ENCODE data around the gene TMEM114.

The TMEM114 gene

GRCh38 chr16:8611886-8612600, 21.7 kb upstream of the TMEM114 start:
- DNase-seq (ENCODE audit: low read depth in 2 of 2): no peak

- no peak for DNase-seq (ENCODE audit: low read depth in 2 of 2)
Observed at GRCh38 chr16:8611122-8611521, 20.8 kb upstream of the TMEM114 start.

GRCh38 chr16:8607214-8607613, 16.9 kb upstream of the TMEM114 start:
- DNase-seq (ENCODE audit: low read depth in 2 of 2): no peak

- no peak for DNase-seq (ENCODE audit: low read depth in 2 of 2)
Observed at GRCh38 chr16:8605554-8605953, 15.2 kb upstream of the TMEM114 start.

GRCh38 chr16:8600144-8600775, 9.9 kb upstream of the TMEM114 start:
- DNase-seq (ENCODE audit: low read depth in 2 of 2): no peak

GRCh38 chr16:8596581-8596980, 6.3 kb upstream of the TMEM114 start:
- no peak for DNase-seq (ENCODE audit: low read depth in 2 of 2)

GRCh38 chr16:8595783-8596182, 5.5 kb upstream of the TMEM114 start:
- DNase-seq (ENCODE audit: low read depth in 2 of 2): no peak

GRCh38 chr16:8594149-8594666, 3.9 kb upstream of the TMEM114 start:
- no peak for DNase-seq (ENCODE audit: low read depth in 2 of 2)

- no peak for DNase-seq (ENCODE audit: low read depth in 2 of 2)
Observed at GRCh38 chr16:8591451-8591850, 1.1 kb upstream of the TMEM114 start.

GRCh38 chr16:8590811-8591210, 500 bp upstream of the TMEM114 start:
- no peak for DNase-seq (ENCODE audit: low read depth in 2 of 2)

GRCh38 chr16:8589057-8589899, 1.0 kb downstream of the TMEM114 start:
- DNase-seq (ENCODE audit: low read depth in 2 of 2): no peak

- DNase-seq (ENCODE audit: low read depth in 2 of 2): no peak
Observed at GRCh38 chr16:8588682-8589056, 1.6 kb downstream of the TMEM114 start.

GRCh38 chr16:8587065-8587464, 3.2 kb downstream of the TMEM114 start:
- DNase-seq (ENCODE audit: low read depth in 2 of 2): no peak

- DNase-seq (ENCODE audit: low read depth in 2 of 2): no peak
Observed at GRCh38 chr16:8585857-8586256, 4.5 kb downstream of the TMEM114 start.

- no peak for DNase-seq (ENCODE audit: low read depth in 2 of 2)
Observed at GRCh38 chr16:8585041-8585440, 5.3 kb downstream of the TMEM114 start.

GRCh38 chr16:8583732-8584131, 6.6 kb downstream of the TMEM114 start:
- DNase-seq (ENCODE audit: low read depth in 2 of 2): no peak

GRCh38 chr16:8583199-8583598, 7.1 kb downstream of the TMEM114 start:
- DNase-seq (ENCODE audit: low read depth in 2 of 2): no peak

- no peak for DNase-seq (ENCODE audit: low read depth in 2 of 2)
Observed at GRCh38 chr16:8581831-8582580, 8.3 kb downstream of the TMEM114 start.

GRCh38 chr16:8579559-8579958, 10.8 kb downstream of the TMEM114 start:
- DNase-seq (ENCODE audit: low read depth in 2 of 2): no peak

- DNase-seq (ENCODE audit: low read depth in 2 of 2): no peak
Observed at GRCh38 chr16:8577678-8578304, 12.5 kb downstream of the TMEM114 start.

Data from stimulated activated CD8-positive, alpha-beta memory T cell treated with anti-CD3 and anti-CD28 coated beads, Interleukin-15, amount 100 ng/mL, for 48 hours (primary cell).